ENCODE results near the gene FADS2.

DNA sequence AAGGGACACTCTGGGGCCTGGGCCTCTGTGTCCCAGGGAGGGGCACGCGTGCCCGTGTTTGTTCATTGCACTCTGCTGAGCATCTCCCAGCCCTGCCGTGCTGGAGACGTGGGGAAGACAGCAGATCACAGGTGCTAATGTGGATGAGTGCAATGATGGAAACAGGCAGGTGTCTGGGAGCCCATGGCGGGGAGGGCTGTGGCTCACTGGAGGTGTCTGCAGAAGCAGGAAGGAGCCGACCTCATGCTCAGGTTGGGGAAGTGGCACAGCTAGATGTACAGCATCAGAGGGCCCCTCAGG, 43.6 kb upstream of the FADS2 start:
- TF ChIP-seq POLR2AphosphoS5 (IDR thresholded peaks at IDR 0.05): no peak
- TF ChIP-seq CTCF (IDR thresholded peaks at IDR 0.05): no peak

Measured in transverse colon (tissue), 4 donors.